SK-N-MC (cell line): ENCODE measurements around the gene ACTR8.

Experiments
- DNase-seq: peaks from one replicate; pipeline ENCODE4 v3.0.0-alpha.2; 2011; ENCODE audit warnings: low read depth, low spot score
- H3K27ac ChIP-seq: fragments of 200-600 bp; sonication (generic); 2 replicates; pipeline ENCODE4 v1.5.1; 2016; ENCODE audit warnings: mixed run types
- H3K36me3 ChIP-seq: fragments of 200-600 bp; sonication (generic); 2 replicates; pipeline ENCODE4 v1.6.1; 2017; ENCODE audit warnings: antibody characterized with exemption, low read length, mixed read lengths; ENCODE audit not compliant: insufficient read depth
- H3K4me3 ChIP-seq: fragments of 200-600 bp; sonication (generic); 2 replicates; pipeline ENCODE4 v1.5.1; 2016
- H3K9ac ChIP-seq: fragments of 200-600 bp; sonication (generic); 2 replicates; pipeline ENCODE4 v1.8.0; 2017; ENCODE audit warnings: mixed run types, mixed read lengths; ENCODE audit not compliant: insufficient read length
- H3K9me3 ChIP-seq: fragments of 200-600 bp; sonication (generic); 2 replicates; pipeline ENCODE4 v1.6.1; 2017; ENCODE audit warnings: low read depth, mild to moderate bottlenecking, antibody characterized with exemption, low read length, moderate library complexity, mixed read lengths
- EZH2 ChIP-seq: fragments of 200-600 bp; sonication (generic); IDR thresholded peaks from one replicate; pipeline ENCODE4 v1.6.1; 2017; ENCODE audit warnings: antibody characterized with exemption
- FOXP2 ChIP-seq: optimal IDR thresholded peaks from 2 replicates; pipeline ENCODE3; 2011; ENCODE audit warnings: mild to moderate bottlenecking, moderate library complexity; ENCODE audit not compliant: insufficient read depth; ENCODE audit errors: extremely low read length, control extremely low read depth
- POLR2AphosphoS5 ChIP-seq: IDR thresholded peaks from 2 replicates; pipeline ENCODE4 v1.6.1; 2012; ENCODE audit warnings: mild to moderate bottlenecking, low read depth, low read length, borderline replicate concordance

Gene ACTR8

DNA sequence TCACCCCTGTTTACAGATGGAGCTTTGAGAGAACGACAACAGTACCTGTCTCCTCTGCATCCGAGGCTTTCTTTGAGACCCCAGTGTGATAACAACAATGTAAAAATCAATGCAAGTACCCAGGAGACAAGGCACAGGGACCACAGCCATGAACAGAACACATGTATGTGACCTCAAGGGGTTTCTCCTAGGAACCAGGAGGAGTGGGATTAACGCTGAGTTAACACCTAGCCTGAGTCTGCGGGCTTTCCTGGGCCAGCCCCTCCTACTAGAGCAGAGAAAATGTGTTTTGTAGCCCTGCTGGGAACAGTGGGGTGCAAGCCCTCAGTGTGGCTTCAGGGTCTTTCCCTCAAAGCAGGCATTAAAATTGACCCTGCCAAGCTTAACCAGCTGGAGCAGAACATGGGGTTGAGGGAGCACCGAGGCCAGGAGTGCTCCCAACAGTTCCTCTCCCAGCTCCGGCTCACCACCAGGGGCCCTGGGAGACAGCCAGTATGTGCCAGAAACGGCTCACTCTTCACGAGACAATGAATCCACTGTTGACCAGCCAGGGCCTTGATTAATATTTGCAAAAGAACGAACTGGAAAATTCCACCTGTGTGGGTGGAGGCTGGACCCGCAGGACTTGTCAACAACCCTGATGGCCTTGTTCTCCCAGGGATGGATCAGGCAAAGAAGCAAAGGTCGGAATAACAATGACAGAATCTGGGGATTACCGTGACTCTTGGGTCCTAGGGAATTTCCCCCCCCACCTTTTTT lies 39.3 kb downstream of the ACTR8 start:
- Histone ChIP-seq H3K4me3 (no peak overlapping the region), H3K9me3 (no peaks in the 10 kb centered on the region), H3K36me3 (no peaks in the 10 kb centered on the region), H3K27ac (no peak overlapping the region), H3K9ac (no peak overlapping the region)
- no peak for DNase-seq
- no peak for TF ChIP-seq POLR2AphosphoS5

DNA sequence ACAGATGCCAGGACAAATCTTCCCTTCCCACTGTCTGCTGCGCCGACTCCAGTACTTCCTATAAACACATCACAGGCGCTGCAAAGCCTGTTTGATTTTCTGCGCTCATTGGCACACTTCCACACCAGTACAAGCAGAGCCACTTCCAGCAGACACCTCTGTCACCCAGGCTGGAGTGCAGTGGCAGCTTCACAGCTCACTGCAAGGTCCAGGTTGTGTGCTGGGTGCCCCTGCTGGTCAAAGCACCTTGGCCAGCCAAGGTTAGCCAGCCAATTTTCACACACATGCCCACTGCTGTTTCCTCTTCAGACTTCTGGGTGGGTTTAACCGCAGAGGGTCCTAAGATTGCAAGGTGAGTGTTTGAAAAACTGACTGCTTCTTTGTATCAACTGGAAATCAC lies 40.7 kb downstream of the ACTR8 start:
- DNase-seq, result no peak
- Histone ChIP-seq H3K4me3 (no peak overlapping the region), H3K9ac (no peak overlapping the region), H3K27ac (no peak overlapping the region), H3K9me3 (no peaks in the 10 kb centered on the region), H3K36me3 (no peaks in the 10 kb centered on the region)
- TF ChIP-seq EZH2 (no peak), POLR2AphosphoS5 (no peak), FOXP2 (no peak)

DNA sequence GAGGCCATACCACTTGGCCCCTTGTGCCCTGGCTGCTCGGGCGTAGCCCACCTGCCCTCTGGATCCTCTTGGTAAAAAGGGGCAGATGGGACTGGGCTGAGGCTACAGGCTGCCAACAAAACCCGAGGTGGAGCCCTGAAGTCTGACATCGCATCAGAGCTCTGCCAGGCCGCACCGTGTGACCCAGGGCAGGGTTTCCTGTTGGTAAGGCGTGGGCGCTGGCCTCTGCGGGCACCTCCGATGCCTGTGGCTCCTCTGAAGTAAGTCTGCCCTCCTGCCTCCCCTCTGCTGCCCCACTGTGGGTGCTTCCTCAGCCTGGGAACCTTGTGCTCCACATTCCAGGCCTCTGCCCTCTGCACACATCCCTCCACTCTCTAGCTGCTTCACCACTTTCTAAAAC lies 44.6 kb downstream of the ACTR8 start:
- no peak for DNase-seq
- H3K9me3 ChIP-seq, result no peaks in the 10 kb centered on the region
- no peaks in the 10 kb centered on the region for H3K36me3 ChIP-seq
- TF ChIP-seq EZH2 (no peak), POLR2AphosphoS5 (no peak), FOXP2 (no peak)
- H3K4me3 ChIP-seq, result no peak overlapping the region
- H3K27ac ChIP-seq, result no peak overlapping the region
- H3K9ac ChIP-seq, result no peak overlapping the region

DNA sequence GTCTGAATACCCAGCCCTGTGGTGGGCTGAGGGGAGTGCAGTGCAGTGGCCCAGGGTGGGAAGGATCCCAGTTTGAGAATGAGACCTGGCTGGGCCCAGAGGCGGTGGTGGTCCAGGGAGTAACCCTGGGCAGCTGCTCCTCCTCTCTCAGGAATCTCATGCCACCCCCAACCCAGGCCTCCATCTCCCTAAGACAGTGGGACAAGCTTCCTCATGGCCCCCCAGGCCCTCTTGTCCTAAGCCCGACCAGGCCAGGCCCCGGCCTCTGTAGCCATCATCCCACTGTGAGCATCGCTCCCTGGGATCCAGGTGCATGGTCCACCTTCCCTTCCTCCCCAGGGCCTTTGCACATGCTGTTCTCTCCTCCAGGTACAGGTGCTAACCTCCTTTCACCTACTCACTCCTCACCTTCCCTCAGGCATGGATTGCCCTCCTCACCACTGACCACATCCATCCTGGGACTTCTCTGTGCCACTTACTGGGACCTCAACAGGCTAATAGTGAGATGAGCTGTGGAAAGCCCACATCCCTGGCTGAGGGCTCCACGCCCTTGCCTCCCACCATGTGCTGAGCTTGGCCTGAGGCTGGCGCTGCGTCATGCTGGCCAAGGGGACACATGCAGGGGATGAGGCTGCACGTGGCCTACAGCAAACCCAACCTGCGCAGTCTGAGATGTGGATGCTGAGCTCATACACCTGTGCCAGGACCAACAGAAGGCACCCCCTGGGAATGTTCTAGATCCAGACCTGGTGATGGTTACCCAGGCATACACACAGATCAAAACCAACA lies 45.7 kb downstream of the ACTR8 start:
- no peak for DNase-seq
- H3K4me3 ChIP-seq, result no peak overlapping the region
- TF ChIP-seq EZH2 (no peak), FOXP2 (no peak), POLR2AphosphoS5 (no peak)

DNA sequence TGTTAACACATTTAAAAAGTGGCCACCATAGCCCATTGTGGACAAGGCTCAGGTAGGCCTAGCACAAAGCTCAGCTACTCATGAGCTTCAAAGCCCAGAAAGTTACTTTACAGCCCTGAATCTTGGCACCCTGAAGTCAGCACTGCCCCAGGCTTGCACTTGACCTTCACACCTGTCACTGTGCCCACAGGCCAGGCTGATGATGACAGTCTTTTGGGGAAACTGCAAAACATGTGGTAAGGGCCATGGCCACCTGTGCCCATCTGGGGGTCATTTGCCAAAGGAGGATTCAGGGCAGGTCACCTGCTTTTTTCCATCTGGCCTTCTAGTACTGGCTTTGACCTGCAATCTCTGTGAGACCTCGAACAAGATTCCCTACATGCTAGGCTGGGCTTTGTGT lies 46.7 kb downstream of the ACTR8 start:
- no peak for TF ChIP-seq FOXP2
- no peak for TF ChIP-seq EZH2
- no peak for TF ChIP-seq POLR2AphosphoS5
- Histone ChIP-seq H3K9me3 (no peaks in the 10 kb centered on the region), H3K36me3 (no peaks in the 10 kb centered on the region), H3K4me3 (no peak overlapping the region), H3K9ac (no peak overlapping the region), H3K27ac (no peak overlapping the region)
- no peak for DNase-seq

More for the DNA sequence above, 45.7 kb downstream of the ACTR8 start:
- no peaks in the 10 kb centered on the region for H3K9me3 ChIP-seq
- no peak overlapping the region for H3K27ac ChIP-seq
- no peaks in the 10 kb centered on the region for H3K36me3 ChIP-seq
- no peak overlapping the region for H3K9ac ChIP-seq

DNA sequence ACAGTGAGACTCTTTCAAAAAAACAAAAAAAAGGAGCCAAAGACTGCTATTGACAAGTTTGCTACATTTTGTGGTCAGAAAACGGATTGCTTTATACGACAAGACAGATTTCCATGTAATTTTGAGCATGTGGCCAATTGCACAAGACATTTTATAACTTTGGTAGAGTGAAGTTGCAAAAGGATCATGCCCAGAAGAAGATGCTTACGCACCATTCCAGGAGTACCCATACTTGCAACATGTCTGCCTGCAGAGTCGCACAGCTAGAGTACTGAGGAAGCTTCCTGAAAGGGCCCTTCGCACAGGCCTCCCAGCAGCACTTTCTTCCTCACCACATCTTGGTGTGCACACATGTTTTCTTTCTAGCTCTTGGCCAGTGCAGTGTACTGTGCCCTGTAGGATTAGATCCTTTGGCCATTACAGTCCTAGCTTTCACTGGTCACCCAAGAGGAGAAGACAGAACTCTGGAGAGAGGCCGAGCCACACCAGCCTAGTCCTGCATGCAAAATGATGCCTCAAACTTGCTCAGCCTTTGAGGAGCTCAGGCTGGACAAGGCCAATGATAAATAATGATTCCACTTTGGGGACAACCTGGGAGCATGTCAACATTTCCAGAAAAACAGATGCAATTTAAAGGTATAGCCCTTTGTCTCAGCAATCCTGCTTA lies 47.4 kb downstream of the ACTR8 start:
- Histone ChIP-seq H3K9ac (no peak overlapping the region), H3K4me3 (no peak overlapping the region), H3K27ac (no peak overlapping the region), H3K36me3 (no peaks in the 10 kb centered on the region), H3K9me3 (no peaks in the 10 kb centered on the region)
- TF ChIP-seq EZH2 (no peak), FOXP2 (no peak), POLR2AphosphoS5 (no peak)
- DNase-seq, result no peak

DNA sequence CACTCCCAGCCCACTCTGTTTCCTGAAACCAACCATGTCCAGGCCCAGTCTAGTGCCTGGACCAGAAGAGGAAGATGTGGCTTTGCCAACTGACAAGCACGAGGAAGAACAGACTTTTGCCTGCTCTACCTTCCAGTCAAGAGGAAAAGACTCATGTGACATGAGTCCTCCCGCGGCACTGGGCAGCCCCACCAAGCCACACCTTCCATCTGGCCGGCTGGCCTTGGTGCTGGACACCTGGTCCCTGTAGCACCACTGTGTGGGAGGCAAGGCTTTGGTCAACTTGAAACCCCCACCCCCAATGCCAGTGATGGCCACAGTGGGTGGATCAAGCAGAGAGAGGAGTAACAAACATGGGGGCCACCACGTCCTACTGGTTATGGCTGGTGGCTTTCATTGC lies 48.3 kb downstream of the ACTR8 start:
- no peak for TF ChIP-seq EZH2
- TF ChIP-seq POLR2AphosphoS5, result no peak
- TF ChIP-seq FOXP2, result no peak
- DNase-seq, result no peak
- Histone ChIP-seq H3K4me3 (no peak overlapping the region), H3K9me3 (no peaks in the 10 kb centered on the region), H3K9ac (no peak overlapping the region), H3K36me3 (no peaks in the 10 kb centered on the region), H3K27ac (no peak overlapping the region)

DNA sequence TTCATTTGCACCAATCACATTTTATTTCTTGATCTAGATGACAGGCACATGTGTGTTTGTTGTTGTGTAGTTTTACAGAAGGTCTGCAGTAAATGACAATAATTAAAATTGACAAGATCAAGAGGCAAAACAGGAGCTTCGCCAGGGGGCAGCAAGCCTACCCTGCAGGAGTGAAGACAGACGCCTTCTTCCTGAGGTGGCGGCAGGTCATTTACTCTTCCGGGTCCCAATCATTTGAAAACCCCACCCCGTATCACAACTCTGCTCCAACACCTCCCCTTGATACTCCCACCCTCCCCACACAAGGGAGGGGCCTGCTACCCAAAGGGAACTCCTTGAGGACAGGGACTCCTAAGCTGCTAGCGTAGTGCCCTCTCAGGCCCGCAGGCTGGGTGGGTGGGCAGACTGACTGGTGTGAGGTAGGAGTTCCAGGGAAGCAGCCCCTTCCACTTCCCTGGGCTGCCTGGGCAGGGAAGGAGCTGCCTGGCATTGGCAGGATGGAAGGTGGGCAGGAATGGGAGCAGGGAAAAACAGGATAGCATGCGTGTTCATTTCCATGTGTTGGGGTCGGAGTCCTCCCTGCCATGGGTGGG lies 48.8 kb downstream of the ACTR8 start:
- TF ChIP-seq POLR2AphosphoS5, result no peak
- no peak for TF ChIP-seq EZH2
- TF ChIP-seq FOXP2, result no peak
- Histone ChIP-seq H3K27ac (no peak overlapping the region), H3K4me3 (no peak overlapping the region), H3K9ac (no peak overlapping the region), H3K36me3 (no peaks in the 10 kb centered on the region), H3K9me3 (no peaks in the 10 kb centered on the region)
- DNase-seq, result no peak
